Measurements from ENCODE around the gene USH1G.
"Not testable (repeated sequence)": the region's sequence is repeated elsewhere in the genome, so short reads cannot be mapped to it uniquely, and the experiment has no call there.

USH1G gene

GRCh38 chr17:74877592-74878548, 45.2 kb downstream of the USH1G start:
- no peak for DNase-seq (ENCODE audit: low read depth in 3 of 3, low spot score in 1 of 3)

GRCh38 chr17:74875977-74876593, 47.0 kb downstream of the USH1G start:
- DNase-seq (ENCODE audit: low read depth in 3 of 3, low spot score in 1 of 3), result no peak

- DNase-seq (ENCODE audit: low read depth in 3 of 3, low spot score in 1 of 3), result no peak
These were observed 47.7 kb downstream of the USH1G start for GRCh38 chr17:74875155-74875976.

- no peak for DNase-seq (ENCODE audit: low read depth in 3 of 3, low spot score in 1 of 3)
These were observed 48.4 kb downstream of the USH1G start for GRCh38 chr17:74874615-74875037.

- DNase-seq (ENCODE audit: low read depth in 3 of 3, low spot score in 1 of 3), result no peak
These were observed 49.0 kb downstream of the USH1G start for GRCh38 chr17:74873874-74874614.

- peak; percentile 97 to 99 (median 97) for DNase-seq (ENCODE audit: low read depth in 3 of 3, low spot score in 1 of 3)
These were observed 49.8 kb downstream of the USH1G start for GRCh38 chr17:74873037-74873873.

- no peak for DNase-seq (ENCODE audit: low read depth in 3 of 3, low spot score in 1 of 3)
These were observed 50.6 kb downstream of the USH1G start, which contains the start of gene FDXR for GRCh38 chr17:74872313-74873036. TSS of gene FDXR (minus strand) at chr17:74872994. CDS start at chr17:74872944, 50 bp downstream.

- DNase-seq (ENCODE audit: low read depth in 3 of 3, low spot score in 1 of 3), result no peak
These were observed 51.5 kb downstream of the USH1G start for GRCh38 chr17:74871356-74872076.

GRCh38 chr17:74870512-74870911, 52.5 kb downstream of the USH1G start:
- no peak for DNase-seq (ENCODE audit: low read depth in 3 of 3, low spot score in 1 of 3)

GRCh38 chr17:74870028-74870427, 53.0 kb downstream of the USH1G start:
- DNase-seq (ENCODE audit: low read depth in 3 of 3, low spot score in 1 of 3), result not testable (repeated sequence)

- DNase-seq (ENCODE audit: low read depth in 3 of 3, low spot score in 1 of 3), result no peak
These were observed 54.2 kb downstream of the USH1G start for GRCh38 chr17:74868908-74869255.

GRCh38 chr17:74868251-74868907, 54.7 kb downstream of the USH1G start:
- DNase-seq (ENCODE audit: low read depth in 3 of 3, low spot score in 1 of 3), result no peak

- no peak for DNase-seq (ENCODE audit: low read depth in 3 of 3, low spot score in 1 of 3)
These were observed 56.7 kb downstream of the USH1G start for GRCh38 chr17:74866198-74866835.

All from stimulated activated CD4-positive, alpha-beta T cell treated with anti-CD3 and anti-CD28 coated beads, TNF-alpha, amount 100 ng/mL, for 1 hour (primary cell).